GM18499 (cell line): ENCODE results near the gene IGFBP6.
"Not testable (repeated sequence)": the region's sequence is repeated elsewhere in the genome, so short reads cannot be mapped to it uniquely, and the experiment has no call there.

Experiments used
- ATAC-seq: cut with Tn5 transposase; IDR thresholded peaks from one replicate; pipeline ENCODE4 v1.9.1; 2021; ENCODE audit warnings: moderate number of reproducible peaks; ENCODE audit not compliant: insufficient read depth, unreplicated experiment

IGFBP6 gene

DNA sequence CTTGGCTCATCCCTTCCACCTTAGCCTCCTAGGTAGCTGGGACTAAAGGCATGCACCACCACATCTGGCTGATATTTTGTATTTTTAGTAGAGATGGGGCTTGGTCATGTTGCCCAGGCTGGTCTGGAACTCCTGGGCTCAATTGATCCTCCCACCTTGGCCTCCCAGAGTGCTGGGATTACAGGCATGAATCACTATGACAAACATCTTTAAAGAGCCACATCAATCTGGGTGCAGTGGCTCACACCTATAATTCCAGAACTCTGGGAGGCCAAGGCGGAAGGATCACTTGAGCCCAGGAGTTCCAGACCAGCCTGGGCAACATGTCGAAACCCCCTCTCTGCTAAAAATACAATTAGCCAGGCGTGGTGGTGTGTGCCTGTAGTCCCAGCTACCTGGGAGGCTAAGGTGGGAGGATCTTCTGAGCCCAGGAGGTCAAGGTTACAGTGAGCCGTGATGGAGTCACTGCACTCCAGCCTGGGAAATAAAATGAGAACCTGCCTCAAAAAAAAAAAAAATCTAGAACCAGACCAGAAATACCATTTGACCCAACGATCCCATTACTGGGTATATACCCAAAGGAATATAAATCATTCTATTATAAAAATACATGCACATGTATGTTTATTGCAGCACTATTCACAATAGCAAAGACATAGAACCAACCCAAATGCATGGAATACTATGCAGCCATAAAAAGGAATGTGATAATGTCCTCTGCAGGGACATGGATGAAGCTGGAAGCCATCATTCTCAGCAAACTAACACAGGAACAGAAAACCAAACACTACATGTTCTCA, 2.5 kb upstream of the IGFBP6 start:
- not testable (repeated sequence) for ATAC-seq

DNA sequence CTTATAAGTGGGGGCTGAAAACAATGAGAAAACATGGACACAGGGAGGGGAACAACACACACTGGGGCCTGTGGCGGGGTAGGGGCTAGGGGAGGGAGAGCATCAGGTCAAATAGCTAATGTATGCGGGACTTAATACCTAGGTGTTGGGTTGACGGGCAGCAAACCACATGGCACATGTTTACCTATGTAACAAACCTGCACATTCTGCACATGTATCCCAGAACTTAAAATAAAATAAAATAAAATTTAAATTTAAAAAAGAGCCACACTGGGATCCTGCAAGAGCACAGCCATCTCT, 1.9 kb upstream of the IGFBP6 start:
- ATAC-seq, result not testable (repeated sequence)

DNA sequence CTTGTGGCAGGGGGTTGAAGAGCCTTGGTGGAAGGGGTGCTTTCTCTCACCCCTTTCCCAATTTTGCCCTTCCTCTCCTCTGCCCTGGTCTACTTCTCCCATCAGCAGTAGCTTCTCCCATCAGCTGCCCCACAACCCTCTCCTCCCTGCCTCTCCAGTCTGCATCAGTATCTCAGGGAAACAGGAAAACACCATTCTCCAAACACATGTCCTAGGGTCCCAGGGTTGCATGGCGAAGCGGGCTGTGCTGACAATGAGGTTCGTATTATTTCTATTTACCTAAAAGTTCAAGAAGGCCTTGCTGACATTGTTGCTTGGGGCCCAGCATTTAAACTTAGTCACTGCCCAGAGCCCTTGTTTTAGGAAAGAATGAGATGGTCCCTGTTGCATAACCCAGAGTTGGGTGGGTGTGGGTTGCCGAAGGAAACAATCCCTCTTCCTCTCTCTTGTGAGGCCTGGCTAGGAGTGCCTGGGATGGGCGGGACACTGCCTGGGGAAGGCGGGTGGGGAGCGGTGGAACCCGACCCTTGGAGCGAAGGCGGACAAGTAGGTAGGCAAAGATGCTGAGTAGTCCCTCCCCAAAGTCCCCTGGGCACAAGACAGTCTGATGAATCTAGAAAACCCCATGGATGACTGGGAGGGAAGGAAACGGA, 1.3 kb upstream of the IGFBP6 start:
- no peak for ATAC-seq

DNA sequence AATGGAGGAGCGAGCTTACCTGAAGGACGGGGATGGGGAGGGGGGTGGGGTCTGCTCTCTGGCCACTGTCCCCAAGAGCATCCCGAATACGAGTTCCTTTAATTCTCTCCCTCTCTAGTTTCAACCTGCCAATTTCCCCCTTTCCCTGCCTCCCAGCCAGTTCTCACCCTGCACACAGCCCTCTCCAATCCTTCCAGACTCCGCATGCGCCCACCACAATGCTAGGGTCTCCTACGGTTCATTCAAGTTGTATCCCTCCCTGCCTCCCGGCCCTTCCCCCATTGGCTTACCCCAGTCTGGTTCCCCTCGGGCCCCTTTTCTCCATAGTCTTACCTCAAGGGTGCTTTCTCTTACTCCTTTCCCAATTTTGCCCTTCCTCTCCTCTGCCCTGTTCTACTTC, 708 bp upstream of the IGFBP6 start:
- ATAC-seq, result no peak

DNA sequence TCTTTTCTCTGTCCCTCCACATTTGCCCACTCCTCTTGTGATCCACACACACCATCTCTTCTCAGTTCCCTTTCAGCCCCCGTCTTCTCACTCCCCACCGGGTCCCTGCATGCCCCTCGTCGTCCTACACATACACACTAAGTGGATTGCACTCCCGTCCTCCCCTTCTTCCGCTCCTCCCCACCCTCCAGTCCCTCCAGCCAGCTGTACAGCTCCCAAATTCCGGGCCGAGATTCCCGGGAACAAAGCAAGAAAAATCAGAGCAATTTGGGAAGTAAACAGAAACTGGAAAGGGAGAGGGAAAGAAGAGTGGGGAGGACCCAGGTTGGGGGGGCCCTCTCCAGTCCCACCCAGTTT, 282 bp upstream of the IGFBP6 start:
- ATAC-seq, result no peak

DNA sequence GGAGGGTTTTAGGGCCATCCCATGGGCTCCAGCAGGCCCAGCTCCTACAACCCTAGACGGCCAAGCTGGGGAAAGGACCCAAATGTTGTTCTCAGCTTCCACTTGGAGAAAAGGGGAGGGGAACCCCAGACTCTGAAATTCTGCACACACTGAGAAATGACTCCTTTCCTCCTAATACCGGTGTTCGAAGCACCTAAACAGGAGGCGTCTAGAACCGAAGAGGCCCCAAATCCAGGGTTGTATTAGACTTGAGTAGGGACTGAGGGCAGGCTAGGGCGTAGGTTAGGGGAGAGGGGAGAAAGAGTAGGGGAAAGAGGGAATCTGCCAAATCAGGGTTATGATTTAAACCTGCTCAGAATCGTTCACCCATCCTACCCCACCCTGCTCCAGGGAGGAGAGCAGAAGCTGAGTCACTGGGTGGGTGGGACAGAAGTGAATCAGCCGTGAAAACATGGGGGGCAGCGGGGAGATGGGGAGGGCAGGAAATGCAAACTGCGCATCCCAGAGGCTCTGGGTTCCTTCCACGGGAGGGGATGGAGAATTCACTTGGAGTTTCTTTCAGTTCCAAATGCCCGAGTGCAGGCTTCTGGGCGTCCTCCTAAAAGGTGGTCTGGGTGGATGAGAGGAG, 1.0 kb downstream of the IGFBP6 start:
- ATAC-seq, result no peak

DNA sequence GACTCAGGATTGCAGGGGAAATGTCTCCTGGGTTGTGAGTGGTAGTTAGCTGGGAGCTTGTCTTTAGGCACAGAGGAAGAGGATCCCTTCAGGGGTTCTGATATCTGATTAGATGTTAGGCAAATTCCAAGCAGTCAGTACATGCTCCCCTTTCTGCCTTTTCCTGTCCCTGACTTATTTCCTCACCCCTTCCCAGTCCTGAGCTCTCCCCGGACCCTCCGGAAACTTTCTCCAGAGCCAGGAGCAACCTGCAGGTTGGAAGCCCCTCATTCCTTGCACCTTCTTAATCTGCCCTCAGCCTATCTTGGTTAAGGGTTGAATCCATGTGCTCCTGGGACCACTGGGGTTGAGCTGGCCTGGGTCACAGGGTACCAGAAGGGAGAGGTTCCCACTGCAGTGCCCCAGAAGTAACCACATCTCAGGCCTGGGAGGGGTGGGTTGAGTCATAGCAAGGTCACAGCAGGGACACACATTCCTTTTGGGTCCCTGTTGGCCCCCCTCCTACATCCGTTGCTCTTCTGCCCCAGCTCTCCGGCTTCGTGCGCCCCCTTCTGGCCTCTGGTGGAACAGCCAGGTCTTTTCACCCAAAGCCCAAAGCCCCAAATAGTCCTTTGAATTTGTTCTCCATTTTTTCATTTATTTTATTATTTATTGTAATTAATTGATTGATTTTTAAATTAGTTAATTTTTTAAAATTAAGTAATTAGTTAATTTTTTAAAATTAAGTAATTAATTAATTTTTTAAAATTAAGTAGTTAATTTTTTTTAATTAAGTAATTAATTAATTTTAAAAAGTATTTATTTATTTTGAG, 1.8 kb downstream of the IGFBP6 start:
- no peak for ATAC-seq

DNA sequence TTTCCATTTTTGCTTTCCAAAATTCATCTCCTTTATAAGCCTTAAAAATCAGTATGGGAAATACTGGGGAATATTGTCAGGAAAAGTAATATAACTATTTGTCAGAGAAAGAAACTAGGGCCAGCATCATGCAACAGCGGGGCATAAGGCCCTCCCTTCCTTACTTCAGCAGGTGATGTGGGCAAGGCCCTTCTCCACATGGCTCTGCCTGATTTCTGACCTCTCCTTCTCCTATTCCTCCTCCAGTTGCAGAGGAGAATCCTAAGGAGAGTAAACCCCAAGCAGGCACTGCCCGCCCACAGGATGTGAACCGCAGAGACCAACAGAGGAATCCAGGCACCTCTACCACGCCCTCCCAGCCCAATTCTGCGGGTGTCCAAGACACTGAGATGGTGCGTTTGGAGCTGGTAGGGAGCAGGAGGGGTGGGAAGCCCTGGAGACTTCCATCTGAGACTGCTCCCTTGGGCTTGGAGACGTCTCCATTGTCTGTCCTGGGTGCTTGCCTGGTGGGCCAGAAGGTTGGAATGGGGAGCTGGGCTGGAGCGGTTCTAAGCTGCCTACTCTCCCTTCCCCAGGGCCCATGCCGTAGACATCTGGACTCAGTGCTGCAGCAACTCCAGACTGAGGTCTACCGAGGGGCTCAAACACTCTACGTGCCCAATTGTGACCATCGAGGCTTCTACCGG, 3.1 kb downstream of the IGFBP6 start:
- ATAC-seq, result no peak

DNA sequence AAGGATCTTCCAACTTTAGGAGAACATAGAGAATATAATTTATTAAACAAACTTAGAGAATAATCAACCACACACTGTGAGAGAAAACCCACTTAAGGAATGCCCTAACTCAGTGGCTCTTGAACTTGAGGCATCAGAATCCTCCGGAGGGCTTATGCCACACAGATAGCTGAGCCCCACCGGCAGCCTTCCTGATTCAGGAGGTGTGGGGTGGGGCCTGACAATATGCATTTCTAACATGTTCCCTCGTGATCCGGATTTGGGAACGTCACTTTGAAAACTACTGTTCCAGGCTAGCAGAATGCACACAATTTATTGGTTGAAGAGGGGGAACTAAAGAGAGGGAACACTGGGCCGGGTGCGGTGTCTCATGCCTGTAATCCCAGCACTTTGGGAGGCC, 3.8 kb downstream of the IGFBP6 start:
- no peak for ATAC-seq

DNA sequence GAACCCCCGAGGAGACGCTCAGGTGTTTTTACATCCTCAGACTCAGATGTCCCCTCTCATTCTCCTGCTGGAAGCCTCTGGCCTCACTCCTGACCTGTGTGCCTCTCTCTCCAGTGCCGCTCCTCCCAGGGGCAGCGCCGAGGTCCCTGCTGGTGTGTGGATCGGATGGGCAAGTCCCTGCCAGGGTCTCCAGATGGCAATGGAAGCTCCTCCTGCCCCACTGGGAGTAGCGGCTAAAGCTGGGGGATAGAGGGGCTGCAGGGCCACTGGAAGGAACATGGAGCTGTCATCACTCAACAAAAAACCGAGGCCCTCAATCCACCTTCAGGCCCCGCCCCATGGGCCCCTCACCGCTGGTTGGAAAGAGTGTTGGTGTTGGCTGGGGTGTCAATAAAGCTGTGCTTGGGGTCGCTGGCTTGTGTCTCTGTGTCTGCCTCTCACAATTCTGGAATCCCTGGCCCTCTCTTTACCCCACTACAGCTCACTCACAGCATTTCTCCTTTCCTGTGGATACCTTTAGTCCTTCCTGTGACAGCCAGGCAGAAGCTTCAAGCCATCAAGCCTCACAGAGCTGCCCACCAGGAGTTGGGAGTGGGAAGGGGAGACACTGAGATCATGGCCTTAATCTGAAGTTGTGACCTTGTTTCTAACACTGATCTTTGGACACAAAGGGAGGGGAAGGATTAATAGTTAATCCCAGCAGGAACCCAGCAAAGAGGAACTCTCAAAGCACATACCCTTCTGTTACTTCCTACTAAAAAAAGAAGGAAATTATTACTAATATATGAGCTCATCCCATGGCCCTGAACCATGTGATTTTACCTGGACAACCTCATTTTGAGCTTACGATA, 4.7 kb downstream of the IGFBP6 start:
- ATAC-seq, result no peak

DNA sequence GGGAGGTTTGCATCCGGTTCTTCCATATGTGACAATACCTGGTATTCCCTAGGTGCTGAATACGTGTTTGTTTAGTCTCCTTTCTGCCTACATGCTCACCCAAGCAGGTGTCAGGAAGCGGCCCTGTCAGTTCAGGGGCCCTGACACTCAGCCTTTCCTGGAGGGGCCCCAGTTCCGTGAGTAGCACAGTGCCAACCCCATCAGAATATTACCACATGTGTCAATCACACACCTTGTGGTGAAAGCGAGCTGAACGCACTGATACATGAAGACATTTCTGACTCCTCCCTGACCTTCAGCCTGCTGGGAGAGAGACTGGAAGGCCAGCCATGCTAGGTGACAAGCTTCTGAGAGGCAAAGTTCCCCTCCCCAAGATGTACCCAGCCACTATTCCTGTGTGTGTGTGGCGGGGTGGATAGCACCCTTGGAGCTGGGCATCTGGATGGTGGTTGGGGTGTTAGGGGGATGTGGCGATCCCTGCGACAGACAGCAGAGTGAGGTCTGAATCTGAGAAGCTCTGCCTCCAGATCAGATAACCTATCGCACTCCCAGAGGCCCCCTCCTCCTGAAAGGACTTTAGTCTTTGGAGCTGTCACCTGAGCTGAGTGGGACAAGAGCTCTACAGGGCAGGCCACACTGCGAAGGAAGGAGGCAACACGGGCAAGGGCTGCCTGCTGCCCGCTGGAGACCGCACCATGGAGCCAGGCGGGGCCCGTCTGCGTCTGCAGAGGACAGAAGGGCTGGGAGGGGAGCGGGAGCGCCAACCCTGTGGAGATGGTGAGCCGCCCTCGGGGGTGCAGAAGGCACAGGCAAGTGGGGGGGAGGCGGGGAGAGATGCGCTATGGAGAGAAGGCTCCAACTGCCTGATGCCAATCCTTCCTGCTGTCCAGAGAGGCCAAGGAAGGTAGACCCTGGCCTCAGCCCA, 5.7 kb downstream of the IGFBP6 start, which contains the start of gene SOAT2:
TSS of gene SOAT2 (plus strand) at position 604 of the 925 bp plus-strand sequence. CDS start at position 696, 92 bp downstream.
- ATAC-seq, result no peak

DNA sequence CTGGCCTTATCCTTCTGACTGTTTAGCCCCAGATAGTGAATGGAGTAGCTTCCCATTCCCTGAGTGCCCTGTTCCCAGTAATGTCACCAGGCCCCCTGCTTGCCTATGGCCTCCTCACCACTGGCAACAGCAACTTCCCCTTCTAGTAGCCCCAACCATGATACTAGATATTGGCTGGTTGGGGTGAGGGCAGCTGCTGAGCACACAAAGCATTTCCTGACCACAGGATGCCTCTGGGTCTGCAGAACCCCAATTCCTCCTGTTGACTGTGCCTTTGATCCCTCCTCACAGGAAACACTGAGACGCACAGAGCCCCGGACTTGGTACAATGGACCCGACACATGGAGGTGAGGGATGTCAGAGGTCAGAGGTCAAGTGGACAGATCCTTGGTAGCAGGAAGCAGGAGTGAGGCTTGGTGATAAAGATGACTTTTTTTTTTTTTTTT, 6.4 kb downstream of the IGFBP6 start:
- no peak for ATAC-seq

DNA sequence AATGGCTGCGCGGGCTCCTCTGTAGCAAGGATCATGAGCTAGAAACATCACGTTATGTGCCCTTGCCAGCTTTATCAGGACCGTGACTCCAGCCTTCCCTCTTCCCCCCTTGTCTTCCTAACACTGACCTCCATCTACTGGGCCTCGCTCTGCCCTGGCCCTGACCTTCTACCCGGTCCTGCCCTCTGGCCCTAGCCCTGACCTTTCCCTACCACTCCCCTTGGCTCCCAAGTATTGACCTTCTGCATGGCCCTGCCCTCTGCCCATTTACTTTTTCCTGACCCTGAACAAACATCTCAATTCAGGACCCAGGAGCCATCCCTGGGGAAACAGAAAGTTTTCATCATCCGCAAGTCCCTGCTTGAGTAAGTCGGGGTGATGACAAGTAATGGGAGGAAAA, 7.8 kb downstream of the IGFBP6 start:
- ATAC-seq, result no peak

DNA sequence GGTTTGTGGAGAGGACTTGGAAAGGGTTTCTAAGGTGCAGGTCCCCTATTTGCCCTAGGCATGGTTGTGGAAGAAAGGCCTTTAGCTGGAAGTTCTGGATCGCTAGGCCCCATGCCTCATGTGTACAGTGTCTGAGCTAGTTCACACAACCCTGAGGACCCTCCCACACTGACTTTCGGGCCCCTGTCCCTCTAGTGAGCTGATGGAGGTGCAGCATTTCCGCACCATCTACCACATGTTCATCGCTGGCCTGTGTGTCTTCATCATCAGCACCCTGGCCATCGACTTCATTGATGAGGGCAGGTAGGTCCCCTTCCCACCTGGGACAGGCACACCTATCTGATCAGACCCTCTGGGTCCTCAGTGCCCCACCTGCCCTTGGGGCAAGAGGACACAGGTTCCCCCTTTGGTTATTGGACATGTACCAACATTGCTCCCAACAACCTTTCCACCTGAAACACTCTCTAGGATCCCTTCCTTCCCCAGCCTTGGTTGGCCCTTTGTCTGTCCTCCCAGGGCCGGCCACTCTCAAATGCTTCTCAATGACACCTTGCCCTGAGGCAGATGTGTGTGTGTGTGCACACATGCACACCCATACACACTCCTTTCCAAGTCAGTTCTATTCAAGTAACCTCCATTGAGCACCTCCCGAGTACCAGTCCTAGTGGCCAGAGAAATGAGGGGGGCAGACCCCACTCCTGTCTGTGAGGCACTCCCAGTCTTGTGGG, 8.4 kb downstream of the IGFBP6 start:
- ATAC-seq, result no peak

DNA sequence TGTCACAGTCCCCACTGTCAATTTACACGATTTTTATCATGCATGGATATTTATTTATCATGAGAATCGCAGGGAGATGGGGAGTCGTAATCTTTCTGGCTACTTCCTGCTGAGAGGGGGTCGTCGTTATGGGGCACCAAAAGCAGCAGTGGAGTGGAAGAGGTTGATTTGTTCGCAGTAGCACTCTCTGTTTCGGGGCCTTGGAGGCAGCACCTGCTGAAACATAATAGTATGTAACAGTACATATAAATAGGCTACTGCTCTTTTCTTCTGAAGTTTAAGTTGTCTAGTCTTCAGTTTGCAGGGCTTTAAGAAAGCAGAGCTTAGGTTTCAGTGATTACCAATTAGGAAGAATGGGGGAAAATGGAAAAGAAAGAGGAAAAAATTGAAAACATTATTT, 9.7 kb downstream of the IGFBP6 start:
- ATAC-seq, result no peak

DNA sequence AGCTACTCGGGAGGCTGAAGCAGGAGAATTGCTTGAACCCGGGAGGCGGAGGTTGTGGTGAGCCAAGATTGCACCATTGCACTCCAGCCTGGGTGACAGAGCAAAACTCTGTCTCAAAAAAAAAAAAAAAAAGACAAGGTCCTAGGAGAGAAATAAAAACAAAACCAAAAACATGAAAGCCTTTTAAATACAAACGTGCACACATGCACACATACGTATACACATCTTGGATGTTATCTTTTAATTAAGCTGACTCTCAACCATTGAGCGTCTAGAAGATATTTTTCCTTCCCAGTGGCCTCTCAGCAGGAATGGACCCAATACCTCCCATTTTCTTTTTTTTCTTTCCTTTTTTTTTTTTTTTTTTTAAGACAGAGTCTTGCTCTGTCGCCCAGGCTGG, 15.0 kb downstream of the IGFBP6 start:
- ATAC-seq, result not testable (repeated sequence)

DNA sequence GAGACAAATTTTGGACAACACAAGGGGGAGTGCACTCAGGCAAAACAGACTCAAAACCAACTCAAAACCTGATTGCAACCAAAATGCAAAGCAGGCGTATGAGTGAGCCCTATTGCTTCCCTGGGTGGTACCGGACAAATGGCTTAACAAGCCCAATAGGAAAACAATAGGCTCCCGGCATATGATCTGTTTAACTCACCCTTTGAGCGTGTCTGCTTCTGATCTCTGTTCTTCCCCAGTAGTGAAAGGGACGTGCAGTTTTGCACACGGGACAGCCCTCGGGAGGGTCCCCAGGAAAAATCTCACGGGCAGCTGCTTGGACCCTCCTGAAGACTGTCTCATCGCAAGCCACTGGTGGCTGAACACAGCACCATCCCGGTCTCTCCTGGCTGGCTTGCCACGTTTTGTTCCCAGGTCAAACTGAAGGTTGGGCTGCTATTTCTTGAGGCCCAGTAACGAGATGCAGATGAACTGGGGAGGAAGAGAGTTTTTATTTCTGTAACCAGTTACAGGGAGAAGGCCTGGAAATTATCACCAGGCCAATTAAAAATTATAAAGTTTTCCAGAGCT, 15.8 kb downstream of the IGFBP6 start:
- no peak for ATAC-seq
